Endothelial cell of umbilical vein (primary cell): ENCODE data around the gene TMEM87B. TPM values are rescaled to one million over a fixed set of nuclear protein-coding genes. Genes with fewer than 3 reads are reported as not detected.

Experiments used
- BruUV-seq: library from RNA; stranded (reverse); fragments of 400-500 nt; replicated peaks from 2 replicates; lab custom pipeline; 2021; lab: Mats Ljungman, UMichigan
- CTCF ChIA-PET: fragments of 300-600, 350-600 bp; sonication (Branson Sonifier 250); formaldehyde crosslinking; loops from one replicate; lab custom pipeline; 2021; ENCODE audit warnings: antibody characterized with exemption, inconsistent platforms; lab: Charles Lee
- POLR2A ChIA-PET: fragments of 300-600, 350-600 bp; sonication (Branson Sonifier 250); formaldehyde crosslinking; loops from one replicate; lab custom pipeline; 2021; ENCODE audit warnings: antibody characterized with exemption, inconsistent platforms; lab: Charles Lee
- DNase-seq: peaks from one replicate; pipeline ENCODE4 v3.0.0-alpha.2; 2011; ENCODE audit warnings: low read depth, low spot score
- FAIRE-seq: peaks from 2 replicates; lab custom pipeline; 2011; peaks lifted over from hg19 to GRCh38; lab: Jason Lieb, UNC
- H2AFZ ChIP-seq: 2 replicates; pipeline ENCODE4 v1.6.0; 2012; ENCODE audit warnings: low read depth, low read length, control low read depth, inconsistent platforms
- H3K27ac ChIP-seq: 2 replicates; pipeline ENCODE4 v1.5.1; 2011; ENCODE audit warnings: low read depth, mild to moderate bottlenecking, control low read depth, low read length, moderate library complexity; ENCODE audit not compliant: insufficient read depth
- H3K27me3 ChIP-seq, 2 experiments: 2 replicates each; pipeline versions ENCODE4 v1.6.0 to v1.6.1; 2011; ENCODE audit warnings: low read length in 2 of 2, mixed read lengths in 1 of 2; ENCODE audit not compliant: control insufficient read depth in 2 of 2, insufficient read depth in 2 of 2
- H3K36me3 ChIP-seq, 2 experiments: 2 replicates in 1 of 2; 3 replicates in 1 of 2; pipeline ENCODE4 v1.5.1; 2011; ENCODE audit warnings: low read length in 2 of 2, mild to moderate bottlenecking in 1 of 2, moderate library complexity in 1 of 2; ENCODE audit not compliant: control insufficient read depth in 2 of 2, insufficient read depth in 2 of 2; ENCODE audit errors: extremely low read depth in 1 of 2
- H3K4me1 ChIP-seq: 3 replicates; pipeline ENCODE4 v1.5.1; 2011; ENCODE audit warnings: mild to moderate bottlenecking, low read length; ENCODE audit not compliant: control insufficient read depth, insufficient read depth; ENCODE audit errors: extremely low read depth
- H3K4me2 ChIP-seq: 2 replicates; pipeline ENCODE4 v1.6.1; 2011; ENCODE audit warnings: low read length, control low read depth, mixed read lengths; ENCODE audit not compliant: insufficient read depth
- H3K4me3 ChIP-seq, 3 experiments: fragments of 200-600 bp in 1 of 3; sonication (generic), shearing (Covaris generic) in 1 of 3; replicated peaks in 1 of 3; 2 replicates each; pipeline ENCODE4 v1.5.1; 2011 to 2016; ENCODE audit warnings: control low read depth in 3 of 3, low read length in 3 of 3, mild to moderate bottlenecking in 2 of 3, inconsistent platforms in 1 of 3, low read depth in 1 of 3, moderate library complexity in 1 of 3; ENCODE audit not compliant: insufficient read depth in 1 of 3
- H3K79me2 ChIP-seq: 2 replicates; pipeline ENCODE4 v1.6.0; 2012; ENCODE audit warnings: low read length, inconsistent platforms; ENCODE audit not compliant: control insufficient read depth, insufficient read depth
- H3K9ac ChIP-seq: replicated peaks from 2 replicates; pipeline ENCODE3; 2011; ENCODE audit warnings: low read length, control low read depth; ENCODE audit not compliant: insufficient read depth; ENCODE audit errors: extremely low read depth
- H3K9me1 ChIP-seq: replicated peaks from 3 replicates; pipeline ENCODE4 v1.6.0; 2011; ENCODE audit warnings: mild to moderate bottlenecking, low read length; ENCODE audit not compliant: control insufficient read depth, insufficient read depth; ENCODE audit errors: extremely low read depth
- H3K9me3 ChIP-seq: replicated peaks from 2 replicates; pipeline ENCODE4 v1.5.1; 2012; ENCODE audit warnings: low read length, inconsistent platforms; ENCODE audit not compliant: control insufficient read depth, insufficient read depth
- H4K20me1 ChIP-seq: replicated peaks from 2 replicates; pipeline ENCODE3; 2011; ENCODE audit warnings: mild to moderate bottlenecking, low read length; ENCODE audit not compliant: control insufficient read depth, insufficient read depth; ENCODE audit errors: extremely low read depth
- EZH2 ChIP-seq: IDR thresholded peaks from 2 replicates; pipeline ENCODE4 v1.6.1; 2012; ENCODE audit warnings: borderline replicate concordance, low read depth, mild to moderate bottlenecking, moderate library complexity, low read length, inconsistent platforms; ENCODE audit not compliant: severe bottlenecking
- FOS ChIP-seq: IDR thresholded peaks from 2 replicates; pipeline ENCODE4 v1.6.1; 2011; ENCODE audit warnings: mild to moderate bottlenecking, low read length, moderate library complexity, borderline replicate concordance; ENCODE audit not compliant: insufficient read depth
- GATA2 ChIP-seq: IDR thresholded peaks from 2 replicates; pipeline ENCODE4 v1.7.0; 2011; ENCODE audit warnings: low read depth, mild to moderate bottlenecking, moderate library complexity, mixed read lengths, low read length; ENCODE audit not compliant: insufficient read length, insufficient read depth
- JUN ChIP-seq: IDR thresholded peaks from 2 replicates; pipeline ENCODE4 v1.6.1; 2011; ENCODE audit warnings: borderline replicate concordance, low read depth; ENCODE audit not compliant: insufficient read length, insufficient read depth
- POLR2A ChIP-seq: IDR thresholded peaks from 2 replicates; pipeline ENCODE4 v1.6.1; 2012; ENCODE audit warnings: low read depth, mild to moderate bottlenecking, control low read depth, low read length
- dilution Hi-C: fragments of 300-500 bp; cut with MboI; formaldehyde crosslinking; loops from one replicate; pipeline ENCODE4 v1.15.0; 2019; ENCODE audit warnings: low sequenced_read_pairs; ENCODE audit not compliant: extremely low pct_ligation_motif_present
- intact Hi-C: fragments of 100-400 bp; cut with micrococcal nuclease; formaldehyde crosslinking; loops from one replicate; pipeline ENCODE4 v1.10.0; 2022
- polyA plus RNA-seq, 4 experiments: library from polyadenylated mRNA; depleted of rRNA in 3 of 4; stranded (reverse) in 3 of 4; unstranded in 1 of 4; fragments of >200 nt; gene quantifications; 2 replicates each; pipeline versions ENCODE4 v1.2.1 to v1.2.3, GENCODE V29; 2011 to 2012; ENCODE audit warnings: missing spikeins in 1 of 4
- total RNA-seq: library from RNA; stranded (reverse); gene quantifications from 2 replicates; pipeline ENCODE4 v1.2.3, GENCODE V29; 2021
- TF ChIP-seq, protein P1 (sequence below), 2 donors: IDR thresholded peaks; 1 replicate in 1 of 2; 2 replicates in 1 of 2; pipeline ENCODE4 v1.5.1; 2011; ENCODE audit warnings: low read length in 2 of 2, mild to moderate bottlenecking in 2 of 2, moderate library complexity in 2 of 2, control low read depth in 1 of 2, inconsistent platforms in 1 of 2, low read depth in 1 of 2; ENCODE audit not compliant: insufficient read depth in 1 of 2; ENCODE audit errors: extremely low read depth in 1 of 2

Gene TMEM87B
- total and polyA plus RNA-seq, 2 donors (not counting 3 experiments of a cell fraction or from before 2014, with no cell fraction given) = 17.6 to 21.5 TPM

DNA sequence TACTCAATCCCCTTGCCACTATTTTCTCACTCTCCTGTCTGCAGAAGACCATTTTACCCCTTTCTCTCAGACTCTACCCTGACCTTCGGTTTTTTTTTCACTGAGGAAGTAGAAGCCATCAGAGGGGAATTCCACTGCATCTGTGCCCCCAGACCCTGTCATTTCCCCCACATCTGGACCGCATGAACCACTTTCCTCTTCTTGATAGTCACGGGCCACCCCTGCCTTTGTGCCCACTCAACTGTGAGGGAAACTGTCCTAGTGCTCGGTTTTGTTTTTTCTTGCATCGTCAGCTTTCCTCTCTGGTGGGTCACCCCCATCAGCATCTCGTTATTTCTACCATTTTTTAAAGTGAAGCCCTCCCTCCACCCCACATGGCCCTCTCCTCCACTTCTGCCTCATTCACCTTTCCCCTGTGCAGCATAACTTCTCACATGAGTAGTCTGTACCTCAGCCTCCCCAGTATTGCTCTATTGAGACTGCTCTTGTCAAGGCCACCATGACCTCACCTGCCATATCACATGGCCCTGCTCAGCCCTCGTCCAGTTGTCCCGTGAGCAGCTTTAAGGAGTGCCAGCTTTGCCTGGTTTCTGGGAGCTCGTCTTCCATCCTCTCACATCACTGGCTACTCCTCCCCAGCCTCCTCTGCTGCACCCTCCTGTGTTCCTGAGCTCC, 32.4 kb downstream of the TMEM87B start:
- dilution Hi-C loops (no loop called here), intact Hi-C loops (no loop called here)
- CTCF ChIA-PET = interaction anchor here (1.1 to 1.2 kb wide), 2 partner anchors 34 kb away, joined by 3 read pairs; no protein-coding TSS in a partner anchor
- Histone ChIP-seq H3K27me3 (no peaks in the 10 kb centered on the region), H3K4me3 (no peak overlapping the region), H3K79me2 (no peaks in the 10 kb centered on the region), H3K4me1 (peaks cover 17% of the 10 kb centered on the region), H3K9me3 (no peaks in the 10 kb centered on the region), H4K20me1 (no peaks in the 10 kb centered on the region), H3K9ac (no peak overlapping the region), H3K4me2 (no peak overlapping the region), H3K9me1 (no peaks in the 10 kb centered on the region), H3K36me3 (peaks cover 26 to 45% of the 10 kb centered on the region in 2 experiments), H2AFZ (no peak overlapping the region), H3K27ac (no peak overlapping the region)
- DNase-seq (no peak), FAIRE-seq (no peak)
- POLR2A ChIA-PET = no interaction called here
- BruUV-seq = no TSS peak
- TF ChIP-seq GATA2 = no peak

DNA sequence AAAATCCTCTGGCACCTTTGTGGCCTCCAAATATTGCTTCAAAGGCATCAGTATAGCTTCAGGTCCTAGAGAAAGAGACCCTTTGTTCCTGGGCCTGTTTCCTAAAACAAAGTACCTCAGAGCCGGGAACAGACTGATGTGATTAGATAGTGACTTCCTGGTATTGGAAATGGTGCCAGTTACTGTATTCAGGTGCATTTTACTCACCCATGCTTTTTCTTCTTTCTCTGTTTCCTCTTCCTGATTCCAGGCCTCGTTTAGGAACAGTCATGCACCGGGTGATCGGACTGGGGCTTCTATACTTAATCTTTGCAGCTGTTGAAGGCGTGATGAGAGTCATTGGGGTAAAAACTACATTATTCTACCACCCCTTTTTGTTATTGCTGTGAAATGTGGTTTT, 34.3 kb downstream of the TMEM87B start:
- POLR2A ChIA-PET = no interaction called here
- no TSS peak for BruUV-seq
- H3K36me3 ChIP-seq = peaks cover 19 to 33% of the 10 kb centered on the region in 2 experiments

More for the DNA sequence above, 34.3 kb downstream of the TMEM87B start:
- CTCF ChIA-PET = no interaction called here
- FAIRE-seq (peak; percentile 28), DNase-seq (peak; percentile 17)
- no peaks in the 10 kb centered on the region for H4K20me1 ChIP-seq
- intact Hi-C loops = no loop called here
- H3K4me3 ChIP-seq = no peak overlapping the region
- peaks cover 30% of the 10 kb centered on the region for H3K4me1 ChIP-seq
- H3K9ac ChIP-seq = no peak overlapping the region
- dilution Hi-C loops = no loop called here
- no peaks in the 10 kb centered on the region for H3K79me2 ChIP-seq
- no peaks in the 10 kb centered on the region for H3K9me3 ChIP-seq
- H3K27me3 ChIP-seq = no peaks in the 10 kb centered on the region
- H3K27ac ChIP-seq = no peak overlapping the region
- no peak overlapping the region for H2AFZ ChIP-seq
- H3K4me2 ChIP-seq = no peak overlapping the region
- no peaks in the 10 kb centered on the region for H3K9me1 ChIP-seq
- TF ChIP-seq GATA2 (no peak), JUN (no peak), FOS (no peak), EZH2 (no peak), POLR2A (no peak)
- TF ChIP-seq, protein P1, sequence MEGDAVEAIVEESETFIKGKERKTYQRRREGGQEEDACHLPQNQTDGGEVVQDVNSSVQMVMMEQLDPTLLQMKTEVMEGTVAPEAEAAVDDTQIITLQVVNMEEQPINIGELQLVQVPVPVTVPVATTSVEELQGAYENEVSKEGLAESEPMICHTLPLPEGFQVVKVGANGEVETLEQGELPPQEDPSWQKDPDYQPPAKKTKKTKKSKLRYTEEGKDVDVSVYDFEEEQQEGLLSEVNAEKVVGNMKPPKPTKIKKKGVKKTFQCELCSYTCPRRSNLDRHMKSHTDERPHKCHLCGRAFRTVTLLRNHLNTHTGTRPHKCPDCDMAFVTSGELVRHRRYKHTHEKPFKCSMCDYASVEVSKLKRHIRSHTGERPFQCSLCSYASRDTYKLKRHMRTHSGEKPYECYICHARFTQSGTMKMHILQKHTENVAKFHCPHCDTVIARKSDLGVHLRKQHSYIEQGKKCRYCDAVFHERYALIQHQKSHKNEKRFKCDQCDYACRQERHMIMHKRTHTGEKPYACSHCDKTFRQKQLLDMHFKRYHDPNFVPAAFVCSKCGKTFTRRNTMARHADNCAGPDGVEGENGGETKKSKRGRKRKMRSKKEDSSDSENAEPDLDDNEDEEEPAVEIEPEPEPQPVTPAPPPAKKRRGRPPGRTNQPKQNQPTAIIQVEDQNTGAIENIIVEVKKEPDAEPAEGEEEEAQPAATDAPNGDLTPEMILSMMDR (IDR thresholded peaks at IDR 0.05; ENCODE audit: extremely low read depth in 1 of 2, insufficient read depth in 1 of 2, low read depth in 1 of 2, low read length in 2 of 2) = no peak
